ENCODE results near the gene GSG1L2. TPM values are rescaled to one million over a fixed set of nuclear protein-coding genes. Genes with fewer than 3 reads are reported as not detected.

The GSG1L2 gene
- total RNA-seq, 1 experiment from 2014 or later: not detected

DNA sequence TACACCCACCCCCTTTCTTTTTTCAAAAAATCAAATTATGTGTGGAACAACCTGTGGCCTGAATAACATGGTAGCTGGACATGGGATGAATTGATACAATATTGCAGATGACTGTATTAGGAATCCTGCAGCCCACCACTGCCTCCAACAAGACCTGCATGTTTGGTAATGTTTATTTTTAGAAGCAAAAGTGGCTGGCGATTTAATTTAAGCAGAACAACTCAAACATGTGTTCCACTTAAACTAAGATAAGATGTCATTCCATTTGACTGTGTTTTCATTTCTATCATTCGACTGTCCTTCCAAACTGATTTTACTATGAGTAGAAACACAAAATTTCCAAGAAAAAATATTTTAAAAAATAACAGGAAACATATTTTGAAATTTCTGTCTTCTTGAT lies 20.4 kb downstream of the GSG1L2 start:
- ChIA-PET POLR2A (ENCODE audit: unreplicated experiment) (no interaction called here), CTCF (no interaction called here)
- no peak for DNase-seq
- Histone ChIP-seq H3K36me3 (ENCODE audit: low read depth, low read length) (no peaks in the 10 kb centered on the region), H3K27me3 (ENCODE audit: low read length) (no peaks in the 10 kb centered on the region), H3K4me3 (ENCODE audit: low read length) (no peak overlapping the region), H3F3A (ENCODE audit: low read length, unreplicated experiment) (no peaks in the 10 kb centered on the region), H3K9me2 (replicated peaks; ENCODE audit: low read length) (no peaks in the 10 kb centered on the region), H3K9me3 (ENCODE audit: low read length) (no peaks in the 10 kb centered on the region), H4K20me1 (ENCODE audit: low read length) (no peaks in the 10 kb centered on the region), H3K27ac (ENCODE audit: low read length) (no peak overlapping the region), H3K9ac (ENCODE audit: low read length) (no peak overlapping the region), H2AFZ (ENCODE audit: low read length) (0 out of 2 replicates have a peak overlapping the region, but pooled peaks have one; percentile 65), H3K4me1 (ENCODE audit: insufficient read depth, low read length) (peaks cover 11% of the 10 kb centered on the region), H3K4me2 (ENCODE audit: low read length) (no peak overlapping the region), H3K79me2 (ENCODE audit: low read length) (no peaks in the 10 kb centered on the region)
- ATAC-seq: no peak
- no TSS peak for BruUV-seq (replicated peaks)
- intact Hi-C loops (cut with micrococcal nuclease): no loop called here
- TF ChIP-seq, protein P1, sequence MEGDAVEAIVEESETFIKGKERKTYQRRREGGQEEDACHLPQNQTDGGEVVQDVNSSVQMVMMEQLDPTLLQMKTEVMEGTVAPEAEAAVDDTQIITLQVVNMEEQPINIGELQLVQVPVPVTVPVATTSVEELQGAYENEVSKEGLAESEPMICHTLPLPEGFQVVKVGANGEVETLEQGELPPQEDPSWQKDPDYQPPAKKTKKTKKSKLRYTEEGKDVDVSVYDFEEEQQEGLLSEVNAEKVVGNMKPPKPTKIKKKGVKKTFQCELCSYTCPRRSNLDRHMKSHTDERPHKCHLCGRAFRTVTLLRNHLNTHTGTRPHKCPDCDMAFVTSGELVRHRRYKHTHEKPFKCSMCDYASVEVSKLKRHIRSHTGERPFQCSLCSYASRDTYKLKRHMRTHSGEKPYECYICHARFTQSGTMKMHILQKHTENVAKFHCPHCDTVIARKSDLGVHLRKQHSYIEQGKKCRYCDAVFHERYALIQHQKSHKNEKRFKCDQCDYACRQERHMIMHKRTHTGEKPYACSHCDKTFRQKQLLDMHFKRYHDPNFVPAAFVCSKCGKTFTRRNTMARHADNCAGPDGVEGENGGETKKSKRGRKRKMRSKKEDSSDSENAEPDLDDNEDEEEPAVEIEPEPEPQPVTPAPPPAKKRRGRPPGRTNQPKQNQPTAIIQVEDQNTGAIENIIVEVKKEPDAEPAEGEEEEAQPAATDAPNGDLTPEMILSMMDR (conservative IDR thresholded peaks at IDR 0.05; ENCODE audit: low read depth, low read length): no peak
- no peak for TF ChIP-seq EZH2phosphoT487 (IDR thresholded peaks at IDR 0.05; ENCODE audit: borderline replicate concordance, low read length)
- no peak for TF ChIP-seq EZH2 (IDR thresholded peaks at IDR 0.05; ENCODE audit: low read length, unreplicated experiment)

DNA sequence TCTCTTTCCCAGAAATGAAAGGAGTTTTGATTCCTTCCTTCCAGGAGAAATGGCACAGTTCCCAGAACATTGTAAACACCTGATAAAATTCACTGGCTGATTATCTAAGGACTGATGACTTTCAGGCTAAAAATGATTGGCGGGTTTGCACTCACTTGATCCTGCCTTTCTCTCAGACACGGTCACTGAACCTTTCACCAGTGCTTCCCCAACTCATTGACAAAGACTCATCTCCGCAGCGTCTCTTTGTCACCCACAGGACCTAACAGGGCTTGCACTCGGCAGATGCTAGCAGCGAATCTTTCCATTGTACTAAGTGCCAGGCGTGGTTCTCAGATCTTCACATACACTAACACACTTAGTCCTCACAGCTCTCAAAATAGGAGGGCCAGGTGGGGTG lies 23.2 kb downstream of the GSG1L2 start:
- ChIA-PET POLR2A (ENCODE audit: unreplicated experiment) (no interaction called here), CTCF (no interaction called here)
- intact Hi-C loops (cut with micrococcal nuclease): loop anchor here (5.0 kb wide), 1 partner anchor 89 kb away; no protein-coding TSS in a partner anchor
- Histone ChIP-seq H3K27me3 (ENCODE audit: low read length) (no peaks in the 10 kb centered on the region), H3K9ac (ENCODE audit: low read length) (no peak overlapping the region), H3K9me3 (ENCODE audit: low read length) (no peaks in the 10 kb centered on the region), H3K36me3 (ENCODE audit: low read depth, low read length) (no peaks in the 10 kb centered on the region), H3K4me3 (ENCODE audit: low read length) (no peak overlapping the region), H2AFZ (ENCODE audit: low read length) (peak overlapping the region; percentile 43; the same call in 1 of the 2 replicates), H4K20me1 (ENCODE audit: low read length) (no peaks in the 10 kb centered on the region), H3K27ac (ENCODE audit: low read length) (no peak overlapping the region), H3F3A (ENCODE audit: low read length, unreplicated experiment) (no peaks in the 10 kb centered on the region), H3K79me2 (ENCODE audit: low read length) (no peaks in the 10 kb centered on the region), H3K4me1 (ENCODE audit: insufficient read depth, low read length) (peaks cover 11% of the 10 kb centered on the region), H3K4me2 (ENCODE audit: low read length) (no peak overlapping the region), H3K9me2 (replicated peaks; ENCODE audit: low read length) (no peaks in the 10 kb centered on the region)
- no peak for ATAC-seq
- peak; percentile 8 for DNase-seq
- no TSS peak for BruUV-seq (replicated peaks)
- TF ChIP-seq EZH2phosphoT487 (IDR thresholded peaks at IDR 0.05; ENCODE audit: borderline replicate concordance, low read length) (no peak), EZH2 (IDR thresholded peaks at IDR 0.05; ENCODE audit: low read length, unreplicated experiment) (no peak)
- TF ChIP-seq, protein P1 (conservative IDR thresholded peaks at IDR 0.05; ENCODE audit: low read depth, low read length): no peak

DNA sequence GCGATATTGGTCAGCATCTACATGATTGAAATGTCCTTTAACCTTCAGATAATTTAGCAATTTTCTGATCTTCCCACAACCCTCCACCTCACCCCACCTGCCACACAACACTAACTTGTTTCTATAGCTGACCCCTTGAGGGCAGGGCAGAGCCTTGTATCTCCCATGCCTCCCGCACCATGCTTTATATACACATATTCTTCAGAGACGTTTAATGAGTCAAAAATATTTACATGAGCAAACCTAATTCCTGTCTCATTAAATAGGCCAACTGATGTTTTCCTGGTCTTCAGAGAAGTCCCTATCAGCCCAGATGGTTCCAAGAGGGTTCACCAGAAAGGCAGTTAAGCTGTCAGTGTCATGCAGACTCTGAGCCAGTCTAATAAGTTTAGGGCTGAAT lies 23.9 kb downstream of the GSG1L2 start:
- Histone ChIP-seq H3F3A (ENCODE audit: low read length, unreplicated experiment) (no peaks in the 10 kb centered on the region), H3K4me1 (ENCODE audit: insufficient read depth, low read length) (peaks cover 11% of the 10 kb centered on the region), H3K9me2 (replicated peaks; ENCODE audit: low read length) (no peaks in the 10 kb centered on the region), H3K36me3 (ENCODE audit: low read depth, low read length) (no peaks in the 10 kb centered on the region), H3K4me2 (ENCODE audit: low read length) (no peak overlapping the region), H3K4me3 (ENCODE audit: low read length) (no peak overlapping the region), H4K20me1 (ENCODE audit: low read length) (no peaks in the 10 kb centered on the region), H3K79me2 (ENCODE audit: low read length) (no peaks in the 10 kb centered on the region), H3K27ac (ENCODE audit: low read length) (no peak overlapping the region), H3K9me3 (ENCODE audit: low read length) (no peaks in the 10 kb centered on the region), H2AFZ (ENCODE audit: low read length) (peak overlapping the region; percentile 43; the same call in 1 of the 2 replicates), H3K9ac (ENCODE audit: low read length) (no peak overlapping the region), H3K27me3 (ENCODE audit: low read length) (no peaks in the 10 kb centered on the region)
- TF ChIP-seq, protein P1 (conservative IDR thresholded peaks at IDR 0.05; ENCODE audit: low read depth, low read length): peak; percentile 36; the same call in 1 of the 2 replicates
- TF ChIP-seq EZH2 (IDR thresholded peaks at IDR 0.05; ENCODE audit: low read length, unreplicated experiment): no peak
- intact Hi-C loops (cut with micrococcal nuclease): loop anchor here (5.0 kb wide), 1 partner anchor 89 kb away; no protein-coding TSS in a partner anchor
- POLR2A ChIA-PET (ENCODE audit: unreplicated experiment): no interaction called here
- 0 out of 2 replicates have a peak, but pooled peaks have one; percentile 37 for ATAC-seq
- CTCF ChIA-PET: no interaction called here
- BruUV-seq (replicated peaks): no TSS peak
- peak; percentile 17 for DNase-seq
